CD4-positive, alpha-beta memory T cell (primary cell): ENCODE data around the gene MSANTD3. TPM values are rescaled to one million over a fixed set of nuclear protein-coding genes. Genes with fewer than 3 reads are reported as not detected.

Source experiments
- CTCF ChIA-PET: fragments of 350-600 bp; sonication (Branson Sonifier 250); formaldehyde crosslinking; loops from one replicate; lab custom pipeline; 2021; ENCODE audit warnings: inconsistent platforms; ENCODE audit not compliant: partially characterized antibody; lab: Charles Lee
- POLR2A ChIA-PET: fragments of 350-600 bp; sonication (Branson Sonifier 250); formaldehyde crosslinking; loops from one replicate; lab custom pipeline; 2021; ENCODE audit not compliant: partially characterized antibody; lab: Charles Lee
- DNase-seq, 5 donors: peaks; one replicate each; pipeline versions ENCODE4 v3.0.0 to v3.0.0-alpha.2; 2020 to 2022; ENCODE audit warnings: mixed read lengths in 1 of 5
- H3K27ac ChIP-seq: one replicate; pipeline ENCODE4 v1.7.0; 2013; ENCODE audit warnings: low read depth, low read length
- H3K27me3 ChIP-seq: 2 replicates; pipeline ENCODE4 v1.7.0; 2013; ENCODE audit warnings: mild to moderate bottlenecking, low read length, moderate library complexity; ENCODE audit not compliant: insufficient read depth
- H3K36me3 ChIP-seq: 2 replicates; pipeline ENCODE4 v1.7.0; 2013; ENCODE audit warnings: mild to moderate bottlenecking, low read length, moderate library complexity; ENCODE audit not compliant: insufficient read depth
- H3K4me1 ChIP-seq: 2 replicates; pipeline ENCODE4 v1.7.0; 2013; ENCODE audit warnings: mild to moderate bottlenecking, low read length, moderate library complexity; ENCODE audit not compliant: insufficient read depth
- H3K4me3 ChIP-seq, 2 donors: one replicate each; pipeline ENCODE4 v1.7.0; 2013; ENCODE audit warnings: low read length in 2 of 2, mild to moderate bottlenecking in 1 of 2
- H3K9me3 ChIP-seq, 2 donors: one replicate each; pipeline ENCODE4 v1.7.0; 2013; ENCODE audit warnings: low read length in 2 of 2, control low read depth in 1 of 2; ENCODE audit not compliant: control insufficient read depth in 1 of 2
- H3K27ac Mint-ChIP-seq, 7 donors: one replicate each; pipeline ENCODE4 v1.8.0; 2020 to 2021; ENCODE audit warnings: mixed read lengths in 7 of 7, mild to moderate bottlenecking in 6 of 7, inconsistent platforms in 3 of 7, moderate library complexity in 3 of 7
- H3K27me3 Mint-ChIP-seq, 2 donors: one replicate each; pipeline ENCODE4 v1.8.0; 2020 to 2021; ENCODE audit warnings: mixed read lengths in 2 of 2
- H3K36me3 Mint-ChIP-seq, 2 donors: one replicate each; pipeline ENCODE4 v1.8.0; 2020 to 2021; ENCODE audit warnings: mixed read lengths in 2 of 2, inconsistent platforms in 1 of 2, mild to moderate bottlenecking in 1 of 2
- H3K4me1 Mint-ChIP-seq, 4 donors: one replicate each; pipeline ENCODE4 v1.8.0; 2020 to 2021; ENCODE audit warnings: mixed read lengths in 4 of 4, mild to moderate bottlenecking in 1 of 4
- H3K4me3 Mint-ChIP-seq, 8 donors: one replicate each; pipeline ENCODE4 v1.8.0; 2020 to 2021; ENCODE audit warnings: mixed read lengths in 8 of 8, mild to moderate bottlenecking in 7 of 8, moderate library complexity in 6 of 8, inconsistent platforms in 3 of 8
- H3K9me3 Mint-ChIP-seq, 8 donors: one replicate each; pipeline ENCODE4 v1.8.0; 2020 to 2021; ENCODE audit warnings: mixed read lengths in 8 of 8, mild to moderate bottlenecking in 5 of 8, inconsistent platforms in 3 of 8, moderate library complexity in 1 of 8
- intact Hi-C: fragments of 100-400 bp; cut with micrococcal nuclease; formaldehyde crosslinking; loops from one replicate; pipeline ENCODE4 v1.15.1; 2023
- polyA plus RNA-seq, 2 donors: library from polyadenylated mRNA; unstranded; fragments of 300-500 nt; fragmentation: Illumina TruSeq; gene quantifications; one replicate each; pipeline ENCODE4 v1.2.3, GENCODE V29; 2021
- total RNA-seq, 2 experiments: library from RNA; stranded (reverse); gene quantifications; one replicate each; pipeline ENCODE4 v1.2.3, GENCODE V29; 2021

Gene MSANTD3
- total and polyA plus RNA-seq, 4 experiments from 2014 or later: 6.0 to 14.8 (median 11.2) TPM

DNA sequence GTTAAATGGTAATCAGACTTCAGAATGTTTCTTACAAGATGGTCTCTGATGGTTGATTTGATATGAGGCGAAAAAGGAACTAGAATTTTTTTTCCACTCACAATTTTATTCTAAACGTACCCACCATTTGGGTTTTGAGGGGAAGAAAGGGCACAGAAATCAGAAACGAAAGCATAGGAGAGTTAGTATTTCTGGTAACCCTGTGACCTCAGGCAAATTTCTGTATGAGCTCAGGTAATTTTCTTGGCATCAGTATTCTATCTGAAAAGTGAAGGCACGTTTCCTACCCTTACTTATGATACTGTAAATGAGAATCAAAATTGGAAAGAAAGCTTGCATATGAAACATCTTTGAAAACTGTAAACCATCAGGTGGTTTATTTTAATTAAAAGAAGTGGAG lies 72.5 kb downstream of the MSANTD3 start:
- H3K27ac Mint-ChIP-seq: no peak overlapping the region
- CTCF ChIA-PET: no interaction called here
- H3K4me3 Mint-ChIP-seq: no peak overlapping the region
- no peaks in the 10 kb centered on the region for H3K9me3 Mint-ChIP-seq
- no peaks in the 10 kb centered on the region for H3K36me3 Mint-ChIP-seq
- no peak overlapping the region for H3K27ac ChIP-seq
- POLR2A ChIA-PET: no interaction called here
- intact Hi-C loops: no loop called here
- H3K4me1 Mint-ChIP-seq: peaks cover 0 to 1% (median 0%) of the 10 kb centered on the region in 4 donors
- peaks cover 0 to 1% of the 10 kb centered on the region in 2 donors for H3K27me3 Mint-ChIP-seq
- DNase-seq: no peak
- no peaks in the 10 kb centered on the region for H3K9me3 ChIP-seq
- H3K4me1 ChIP-seq: no peaks in the 10 kb centered on the region
- no peak overlapping the region for H3K4me3 ChIP-seq
- H3K27me3 ChIP-seq: no peaks in the 10 kb centered on the region
- H3K36me3 ChIP-seq: no peaks in the 10 kb centered on the region

DNA sequence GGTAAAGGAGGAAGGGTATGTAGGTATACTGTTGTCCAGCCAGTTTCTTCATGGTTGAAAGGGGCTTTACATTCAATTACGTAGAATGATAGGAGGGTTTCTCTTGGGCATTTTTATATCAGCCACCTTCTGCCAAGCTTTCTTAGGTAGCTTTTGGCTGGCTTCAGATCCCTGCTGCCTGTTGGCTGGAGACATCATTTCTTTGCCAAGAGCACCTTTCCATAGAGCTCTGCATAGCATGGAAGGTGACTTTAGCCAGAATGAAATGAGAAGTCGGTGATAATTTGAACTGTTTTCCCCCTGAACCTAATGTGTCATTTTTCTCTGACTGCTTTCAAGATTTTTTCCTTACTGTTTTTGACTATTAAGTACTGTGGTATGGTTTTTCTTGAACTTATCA lies 72.9 kb downstream of the MSANTD3 start:
- no peaks in the 10 kb centered on the region for H3K27me3 ChIP-seq
- Mint-ChIP-seq H3K4me1 (peaks cover 0 to 1% (median 0%) of the 10 kb centered on the region in 4 donors), H3K27ac (no peak overlapping the region), H3K27me3 (peaks cover 0 to 1% of the 10 kb centered on the region in 2 donors), H3K9me3 (no peaks in the 10 kb centered on the region), H3K4me3 (no peak overlapping the region), H3K36me3 (no peaks in the 10 kb centered on the region)
- H3K36me3 ChIP-seq: no peaks in the 10 kb centered on the region
- ChIA-PET POLR2A (no interaction called here), CTCF (no interaction called here)
- DNase-seq: no peak
- no peak overlapping the region for H3K27ac ChIP-seq
- no peaks in the 10 kb centered on the region for H3K9me3 ChIP-seq
- intact Hi-C loops: no loop called here
- no peaks in the 10 kb centered on the region for H3K4me1 ChIP-seq
- no peak overlapping the region for H3K4me3 ChIP-seq

Other genes with a start within 250 kb of the MSANTD3 start
- gene TEX10, start 74.2 kb upstream of the MSANTD3 start, total RNA-seq: 10 to 100 TPM; 22.4 to 22.8 TPM
- 10 to 100 TPM in 1 of 2 donors, 1 to 10 TPM in 1; 5.6 to 15.9 TPM for gene TEX10, start 74.2 kb upstream of the MSANTD3 start, polyA plus RNA-seq
- gene TMEFF1, start 46.0 kb downstream of the MSANTD3 start, total RNA-seq: not detected
- gene TMEFF1, start 46.0 kb downstream of the MSANTD3 start, polyA plus RNA-seq: not detected
- under 1 TPM; 0.19 to 0.41 TPM for gene CAVIN4, start 150.9 kb downstream of the MSANTD3 start, total RNA-seq
- not detected for gene CAVIN4, start 150.9 kb downstream of the MSANTD3 start, polyA plus RNA-seq